IPS DF 4.7 (cell line): ENCODE measurements around the gene ZNHIT3.
A peak's percentile ranks its signal among the peaks of the same experiment; 100 is the strongest.
"Not testable (repeated sequence)": the region's sequence is repeated elsewhere in the genome, so short reads cannot be mapped to it uniquely, and the experiment has no call there.

ENCODE experiments used
- DNase-seq: peaks from one replicate; pipeline ENCODE4 v3.0.0-alpha.2; 2013; ENCODE audit warnings: low spot score; ENCODE audit errors: extremely low read depth

Gene ZNHIT3

GRCh38 chr17:36486204-36487194 lies at the start of gene ZNHIT3:
ZNHIT3 (plus strand) TSS chr17:36486681; CDS start chr17:36486700, 19 bp downstream.
- DNase-seq: peak; percentile 81

- not testable (repeated sequence) for DNase-seq
Measured at GRCh38 chr17:36441792-36442191, 44.7 kb upstream of the ZNHIT3 start.

GRCh38 chr17:36443777-36444176 lies 42.7 kb upstream of the ZNHIT3 start:
- no peak for DNase-seq

GRCh38 chr17:36449997-36450396 lies 36.5 kb upstream of the ZNHIT3 start:
- DNase-seq: not testable (repeated sequence)

- not testable (repeated sequence) for DNase-seq
Measured at GRCh38 chr17:36452888-36453287, 33.6 kb upstream of the ZNHIT3 start.

GRCh38 chr17:36457701-36458100 lies 28.8 kb upstream of the ZNHIT3 start:
- not testable (repeated sequence) for DNase-seq

- no peak for DNase-seq
Measured at GRCh38 chr17:36459045-36459444, 27.4 kb upstream of the ZNHIT3 start.

- no peak for DNase-seq
Measured at GRCh38 chr17:36459601-36460000, 26.9 kb upstream of the ZNHIT3 start.

GRCh38 chr17:36460265-36460937 lies 26.1 kb upstream of the ZNHIT3 start:
- DNase-seq: no peak

GRCh38 chr17:36461330-36462110 lies 25.0 kb upstream of the ZNHIT3 start:
- no peak for DNase-seq

- DNase-seq: peak; percentile 49
Measured at GRCh38 chr17:36463916-36464764, 22.3 kb upstream of the ZNHIT3 start.

- DNase-seq: no peak
Measured at GRCh38 chr17:36464765-36465088, 21.8 kb upstream of the ZNHIT3 start.

GRCh38 chr17:36468903-36469635 lies 17.4 kb upstream of the ZNHIT3 start:
- no peak for DNase-seq

GRCh38 chr17:36469733-36470132 lies 16.7 kb upstream of the ZNHIT3 start:
- no peak for DNase-seq

GRCh38 chr17:36470499-36470898 lies 16.0 kb upstream of the ZNHIT3 start:
- no peak for DNase-seq

- DNase-seq: no peak
Measured at GRCh38 chr17:36474571-36474970, 11.9 kb upstream of the ZNHIT3 start.

GRCh38 chr17:36475346-36475970 lies 11.0 kb upstream of the ZNHIT3 start:
- DNase-seq: no peak

- DNase-seq: no peak
Measured at GRCh38 chr17:36481829-36482228, 4.7 kb upstream of the ZNHIT3 start.
